Gastrocnemius medialis (tissue), 4 donors: Measurements from ENCODE around the gene CCDC138.

Experiments used
- POLR2A ChIP-seq, 2 donors: fragments of 450-650 bp; IDR thresholded peaks; one replicate each; pipeline ENCODE4 v1.6.1; 2017; ENCODE audit warnings: antibody characterized with exemption in 2 of 2, mild to moderate bottlenecking in 2 of 2, moderate library complexity in 2 of 2
- TF ChIP-seq, protein P1 (sequence below), 5 experiments: fragments of 450-650 bp in 3 of 5; fragments of 200-600 bp in 2 of 5; sonication (generic) in 2 of 5; IDR thresholded peaks in 4 of 5; conservative IDR thresholded peaks in 1 of 5; 1 replicate in 4 of 5; 2 replicates in 1 of 5; pipeline ENCODE4 v1.5.1; 2016 to 2019; ENCODE audit warnings: antibody characterized with exemption in 5 of 5, mild to moderate bottlenecking in 3 of 5, moderate library complexity in 3 of 5

DNA sequence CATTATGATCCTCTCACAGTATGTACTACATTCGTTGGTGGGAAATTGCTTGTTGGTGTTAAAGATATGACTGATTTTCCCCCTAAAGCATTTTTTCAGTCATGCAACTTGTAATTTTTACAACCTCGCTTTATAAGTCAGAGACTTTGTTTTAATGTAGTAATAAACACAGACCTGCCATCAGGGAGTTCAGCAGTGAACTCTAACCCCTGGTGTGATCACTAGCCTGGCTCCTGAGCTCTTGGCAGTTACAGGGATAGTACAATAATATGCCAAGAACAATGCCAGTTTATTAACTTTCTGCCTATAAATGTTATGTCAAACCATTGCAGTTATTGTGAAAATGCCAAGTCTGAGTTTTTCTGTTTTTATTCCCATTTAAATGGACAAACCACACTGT is 108.6 kb downstream of the CCDC138 start:
- TF ChIP-seq, protein P1, sequence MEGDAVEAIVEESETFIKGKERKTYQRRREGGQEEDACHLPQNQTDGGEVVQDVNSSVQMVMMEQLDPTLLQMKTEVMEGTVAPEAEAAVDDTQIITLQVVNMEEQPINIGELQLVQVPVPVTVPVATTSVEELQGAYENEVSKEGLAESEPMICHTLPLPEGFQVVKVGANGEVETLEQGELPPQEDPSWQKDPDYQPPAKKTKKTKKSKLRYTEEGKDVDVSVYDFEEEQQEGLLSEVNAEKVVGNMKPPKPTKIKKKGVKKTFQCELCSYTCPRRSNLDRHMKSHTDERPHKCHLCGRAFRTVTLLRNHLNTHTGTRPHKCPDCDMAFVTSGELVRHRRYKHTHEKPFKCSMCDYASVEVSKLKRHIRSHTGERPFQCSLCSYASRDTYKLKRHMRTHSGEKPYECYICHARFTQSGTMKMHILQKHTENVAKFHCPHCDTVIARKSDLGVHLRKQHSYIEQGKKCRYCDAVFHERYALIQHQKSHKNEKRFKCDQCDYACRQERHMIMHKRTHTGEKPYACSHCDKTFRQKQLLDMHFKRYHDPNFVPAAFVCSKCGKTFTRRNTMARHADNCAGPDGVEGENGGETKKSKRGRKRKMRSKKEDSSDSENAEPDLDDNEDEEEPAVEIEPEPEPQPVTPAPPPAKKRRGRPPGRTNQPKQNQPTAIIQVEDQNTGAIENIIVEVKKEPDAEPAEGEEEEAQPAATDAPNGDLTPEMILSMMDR (IDR thresholded peaks at IDR 0.05 in 4 of 5, conservative IDR thresholded peaks at IDR 0.05 in 1 of 5): no peak
- no peak for TF ChIP-seq POLR2A (IDR thresholded peaks at IDR 0.05)
